OCI-LY3 (cell line): ENCODE measurements around the gene QPCT.

ENCODE experiments used
- H2AFZ ChIP-seq: fragments of 200-600, 300-600 bp; shearing (Covaris generic); 2 replicates; pipeline ENCODE4 v1.6.0; 2014; ENCODE audit warnings: antibody characterized with exemption, low read depth, low read length
- H3K27ac ChIP-seq: fragments of 200-600, 300-600 bp; sonication (generic); 2 replicates; pipeline ENCODE4 v1.5.1; 2014; ENCODE audit warnings: mild to moderate bottlenecking, low read length, moderate library complexity, mixed read lengths
- H3K27me3 ChIP-seq: fragments of 200-600, 300-600 bp; sonication (generic); 2 replicates; pipeline ENCODE4 v1.6.1; 2014; ENCODE audit warnings: low read depth, low read length, mixed read lengths
- H3K36me3 ChIP-seq: fragments of 200-600, 300-600 bp; sonication (generic); replicated peaks from 2 replicates; pipeline ENCODE3; 2014; ENCODE audit warnings: low read depth, low read length, mixed read lengths
- H3K4me1 ChIP-seq: fragments of 300-600, 200-600 bp; sonication (generic); 2 replicates; pipeline ENCODE4 v1.6.1; 2014; ENCODE audit warnings: low read length, mixed read lengths
- H3K4me2 ChIP-seq: fragments of 200-600, 300-600 bp; sonication (generic); 2 replicates; pipeline ENCODE4 v1.6.1; 2014; ENCODE audit warnings: low read length, mixed read lengths
- H3K4me3 ChIP-seq: fragments of 300-600, 200-600 bp; sonication (generic); 2 replicates; pipeline ENCODE4 v1.5.1; 2014; ENCODE audit warnings: antibody characterized with exemption, mild to moderate bottlenecking, low read length, moderate library complexity
- H3K79me2 ChIP-seq: fragments of 300-600, 200-600 bp; shearing (Covaris generic); 2 replicates; pipeline ENCODE4 v1.6.1; 2014; ENCODE audit warnings: mild to moderate bottlenecking, low read length, mixed read lengths
- H3K9ac ChIP-seq: fragments of 300-600, 200-600 bp; shearing (Covaris generic); 2 replicates; pipeline ENCODE4 v1.6.0; 2014; ENCODE audit warnings: mild to moderate bottlenecking, low read length, moderate library complexity
- H3K9me3 ChIP-seq: fragments of 200-600, 300-600 bp; shearing (Covaris generic); 2 replicates; pipeline ENCODE4 v1.6.1; 2014; ENCODE audit warnings: low read length, mixed read lengths; ENCODE audit not compliant: insufficient read depth
- H4K20me1 ChIP-seq: fragments of 200-600, 300-600 bp; sonication (generic); 2 replicates; pipeline ENCODE4 v1.6.1; 2016; ENCODE audit warnings: low read length, mixed read lengths; ENCODE audit not compliant: insufficient read depth
- EZH2phosphoT487 ChIP-seq: fragments of 200-600 bp; shearing (Covaris generic); IDR thresholded peaks from 2 replicates; pipeline ENCODE4 v1.6.1; 2018; ENCODE audit warnings: antibody characterized with exemption, mixed run types, low read depth
- TF ChIP-seq, protein P1 (sequence below): fragments of 200-600, 300-600 bp; sonication (generic); IDR thresholded peaks from 2 replicates; pipeline ENCODE4 v1.5.1; 2014; ENCODE audit warnings: antibody characterized with exemption, low read length, low read depth

QPCT gene

DNA sequence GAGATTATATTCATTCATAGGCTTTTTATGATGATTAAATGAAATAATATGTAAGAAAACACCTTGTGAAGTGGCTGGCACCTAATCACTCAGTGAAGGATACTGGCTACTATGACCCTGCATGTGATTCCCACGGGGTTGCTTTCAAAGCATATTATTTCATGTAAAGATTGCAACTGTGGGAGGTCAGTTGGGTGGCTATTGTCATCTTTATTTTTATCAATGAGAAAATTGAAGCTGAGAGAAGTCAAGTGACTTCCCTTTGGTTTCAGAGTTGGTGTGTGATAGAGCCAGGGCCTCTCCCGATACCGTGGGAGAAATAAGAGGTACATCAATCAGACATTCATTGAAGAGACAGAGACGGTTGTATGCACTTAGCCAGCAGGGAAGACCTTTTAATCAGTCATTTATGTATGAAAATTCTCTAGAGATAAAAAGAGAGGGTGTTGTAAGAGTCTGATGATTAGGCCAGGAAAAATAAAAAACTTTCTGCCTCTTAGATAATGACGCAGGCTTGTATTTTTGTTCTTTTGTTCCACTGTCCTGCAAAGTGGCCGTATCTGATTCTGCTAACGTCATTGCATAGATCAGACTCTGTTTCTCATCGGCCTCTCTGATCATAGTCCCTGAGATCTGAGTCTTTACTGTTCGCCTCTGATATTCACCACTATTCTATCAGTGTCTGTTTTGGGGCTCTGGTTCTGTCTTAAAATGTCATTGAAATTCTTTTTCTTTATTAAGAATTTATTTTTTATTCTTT is 50.5 kb downstream of the QPCT start:
- TF ChIP-seq EZH2phosphoT487 = no peak
- TF ChIP-seq, protein P1, sequence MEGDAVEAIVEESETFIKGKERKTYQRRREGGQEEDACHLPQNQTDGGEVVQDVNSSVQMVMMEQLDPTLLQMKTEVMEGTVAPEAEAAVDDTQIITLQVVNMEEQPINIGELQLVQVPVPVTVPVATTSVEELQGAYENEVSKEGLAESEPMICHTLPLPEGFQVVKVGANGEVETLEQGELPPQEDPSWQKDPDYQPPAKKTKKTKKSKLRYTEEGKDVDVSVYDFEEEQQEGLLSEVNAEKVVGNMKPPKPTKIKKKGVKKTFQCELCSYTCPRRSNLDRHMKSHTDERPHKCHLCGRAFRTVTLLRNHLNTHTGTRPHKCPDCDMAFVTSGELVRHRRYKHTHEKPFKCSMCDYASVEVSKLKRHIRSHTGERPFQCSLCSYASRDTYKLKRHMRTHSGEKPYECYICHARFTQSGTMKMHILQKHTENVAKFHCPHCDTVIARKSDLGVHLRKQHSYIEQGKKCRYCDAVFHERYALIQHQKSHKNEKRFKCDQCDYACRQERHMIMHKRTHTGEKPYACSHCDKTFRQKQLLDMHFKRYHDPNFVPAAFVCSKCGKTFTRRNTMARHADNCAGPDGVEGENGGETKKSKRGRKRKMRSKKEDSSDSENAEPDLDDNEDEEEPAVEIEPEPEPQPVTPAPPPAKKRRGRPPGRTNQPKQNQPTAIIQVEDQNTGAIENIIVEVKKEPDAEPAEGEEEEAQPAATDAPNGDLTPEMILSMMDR = no peak
- Histone ChIP-seq H2AFZ (no peak overlapping the region), H3K4me3 (no peak overlapping the region), H3K4me1 (peaks cover 31% of the 10 kb centered on the region), H3K9me3 (no peaks in the 10 kb centered on the region), H3K36me3 (no peaks in the 10 kb centered on the region), H3K9ac (no peak overlapping the region), H3K27ac (no peak overlapping the region), H3K79me2 (no peaks in the 10 kb centered on the region), H3K4me2 (no peak overlapping the region), H3K27me3 (no peaks in the 10 kb centered on the region), H4K20me1 (no peaks in the 10 kb centered on the region)

DNA sequence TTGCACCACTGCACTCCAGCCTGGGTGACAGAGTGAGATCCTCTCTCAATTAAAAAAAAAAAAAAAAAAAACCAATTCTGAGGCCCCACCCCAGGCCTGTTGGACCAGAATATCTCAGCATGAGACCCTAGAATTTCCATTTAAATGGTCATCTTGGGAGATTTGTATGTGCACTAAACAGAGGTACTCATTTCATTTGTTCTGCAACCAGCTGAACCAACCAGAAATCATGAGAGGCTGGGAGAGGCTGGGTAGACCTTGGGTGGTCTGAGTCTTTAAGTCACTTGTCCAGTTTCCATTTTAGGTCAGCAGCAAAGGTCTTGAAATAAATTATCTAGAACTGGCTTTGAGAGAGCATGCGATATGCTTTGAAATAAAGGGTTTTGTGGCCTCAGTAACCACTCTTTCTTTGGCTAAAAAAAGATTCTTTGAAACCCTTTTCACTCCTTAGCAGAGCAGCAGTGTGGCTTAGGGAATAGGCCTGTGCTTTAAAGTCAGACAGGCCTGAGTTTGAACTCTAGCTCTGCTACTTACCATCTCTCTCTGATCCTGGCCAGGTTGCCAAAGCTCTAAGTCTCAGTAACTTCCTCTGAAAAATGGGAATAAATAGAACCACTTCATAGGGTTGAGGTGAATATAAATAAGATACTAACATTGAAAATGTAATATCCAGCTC is 52.6 kb downstream of the QPCT start:
- H3K9ac ChIP-seq = no peak overlapping the region
- H2AFZ ChIP-seq = no peak overlapping the region
- peaks cover 14% of the 10 kb centered on the region; the same call in 1 of the 2 replicates for H3K4me1 ChIP-seq
- H3K36me3 ChIP-seq = no peaks in the 10 kb centered on the region
- H4K20me1 ChIP-seq = no peaks in the 10 kb centered on the region
- no peaks in the 10 kb centered on the region for H3K27me3 ChIP-seq
- H3K9me3 ChIP-seq = no peaks in the 10 kb centered on the region
- no peak overlapping the region for H3K4me3 ChIP-seq
- H3K79me2 ChIP-seq = no peaks in the 10 kb centered on the region
- H3K4me2 ChIP-seq = no peak overlapping the region
- no peak for TF ChIP-seq EZH2phosphoT487
- TF ChIP-seq, protein P1 = no peak
- no peak overlapping the region for H3K27ac ChIP-seq

DNA sequence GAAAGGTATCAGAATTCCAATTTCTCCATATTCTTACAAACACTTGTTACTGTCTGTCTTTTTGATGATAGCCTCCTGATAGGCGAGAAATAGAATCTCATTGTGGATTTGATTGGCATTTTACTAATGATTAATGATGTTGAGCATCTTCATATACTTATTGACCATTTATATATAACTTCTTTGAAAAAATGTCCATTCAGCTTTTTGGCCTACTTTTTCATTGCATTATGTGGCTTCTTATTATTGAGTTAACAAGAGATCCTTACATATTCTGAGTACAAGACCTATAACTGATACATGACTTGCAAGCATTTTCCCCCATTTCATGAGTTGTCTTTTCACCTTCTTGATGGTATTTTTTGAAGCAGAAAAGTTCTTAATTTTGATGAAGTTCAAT is 54.6 kb downstream of the QPCT start:
- Histone ChIP-seq H3K4me1 (peaks cover 19% of the 10 kb centered on the region; the same call in 1 of the 2 replicates), H3K4me3 (no peak overlapping the region), H2AFZ (no peak overlapping the region), H3K9me3 (no peaks in the 10 kb centered on the region), H3K4me2 (no peak overlapping the region), H3K36me3 (no peaks in the 10 kb centered on the region), H3K79me2 (no peaks in the 10 kb centered on the region), H3K9ac (no peak overlapping the region), H3K27me3 (no peaks in the 10 kb centered on the region), H3K27ac (no peak overlapping the region), H4K20me1 (no peaks in the 10 kb centered on the region)
- TF ChIP-seq EZH2phosphoT487 = no peak
- TF ChIP-seq, protein P1 = no peak

- Histone ChIP-seq H3K36me3 (no peaks in the 10 kb centered on the region), H4K20me1 (no peaks in the 10 kb centered on the region), H3K27me3 (no peaks in the 10 kb centered on the region), H3K4me2 (no peak overlapping the region), H2AFZ (no peak overlapping the region), H3K4me1 (peaks cover 13% of the 10 kb centered on the region; the same call in 1 of the 2 replicates), H3K79me2 (no peaks in the 10 kb centered on the region), H3K4me3 (no peak overlapping the region), H3K27ac (no peak overlapping the region), H3K9ac (no peak overlapping the region), H3K9me3 (no peaks in the 10 kb centered on the region)
- TF ChIP-seq, protein P1 = no peak
- TF ChIP-seq EZH2phosphoT487 = no peak
These were observed 55.6 kb downstream of the QPCT start for GRCh38 chr2:37400041-37400440.
